Natural killer cell (primary cell): Measurements from ENCODE around the gene TMEM120A. TPM values are rescaled to one million over a fixed set of nuclear protein-coding genes. Genes with fewer than 3 reads are reported as not detected.

ENCODE experiments used
- ATAC-seq, 3 donors: fragments of 150-1000 bp in 2 of 3; fragments of 200-7000 bp in 1 of 3; cut with Tn5 transposase; 1 replicate in 1 of 3; 2 replicates in 2 of 3; pipeline ENCODE4 v1.10.0; 2021; ENCODE audit warnings: mild to moderate bottlenecking in 2 of 3, moderate library complexity in 2 of 3
- DNase-seq, 2 donors: peaks; one replicate each; pipeline versions ENCODE4 v3.0.0 to v3.0.0-alpha.2; 2013 to 2021; ENCODE audit warnings: mixed read lengths in 1 of 2
- H3K27ac ChIP-seq: one replicate; pipeline ENCODE4 v1.5.1; 2013; ENCODE audit warnings: mild to moderate bottlenecking, low read length
- H3K27me3 ChIP-seq: one replicate; pipeline ENCODE4 v1.6.1; 2013; ENCODE audit warnings: low read length; ENCODE audit not compliant: control insufficient read depth, insufficient read depth
- H3K36me3 ChIP-seq: one replicate; pipeline ENCODE4 v1.6.1; 2013; ENCODE audit warnings: low read length; ENCODE audit not compliant: control insufficient read depth, insufficient read depth
- H3K4me1 ChIP-seq: one replicate; pipeline ENCODE4 v1.6.1; 2013; ENCODE audit warnings: low read length; ENCODE audit not compliant: control insufficient read depth, insufficient read depth
- H3K4me3 ChIP-seq: one replicate; pipeline ENCODE4 v1.5.1; 2013; ENCODE audit warnings: low read length
- H3K9me3 ChIP-seq: one replicate; pipeline ENCODE4 v1.6.1; 2013; ENCODE audit warnings: low read length; ENCODE audit not compliant: control insufficient read depth, insufficient read depth
- H3K27ac Mint-ChIP-seq, 2 donors: one replicate each; pipeline ENCODE4 v1.8.0; 2022; ENCODE audit warnings: mild to moderate bottlenecking in 2 of 2, mixed read lengths in 2 of 2, moderate library complexity in 1 of 2
- H3K27me3 Mint-ChIP-seq, 2 donors: one replicate each; pipeline ENCODE4 v1.8.0; 2022; ENCODE audit warnings: low read depth in 2 of 2, mixed read lengths in 2 of 2
- H3K36me3 Mint-ChIP-seq: one replicate; pipeline ENCODE4 v1.8.0; 2022; ENCODE audit warnings: mixed read lengths
- H3K4me1 Mint-ChIP-seq, 2 donors: one replicate each; pipeline ENCODE4 v1.8.0; 2022; ENCODE audit warnings: mixed read lengths in 2 of 2
- H3K4me3 Mint-ChIP-seq: one replicate; pipeline ENCODE4 v1.8.0; 2022; ENCODE audit warnings: mild to moderate bottlenecking, moderate library complexity, mixed read lengths
- H3K9me3 Mint-ChIP-seq, 2 donors: one replicate each; pipeline ENCODE4 v1.8.0; 2022; ENCODE audit warnings: mixed read lengths in 2 of 2
- WGBS: methylation state at CpG from one replicate; pipeline ENCODE4 v1.1.7; 2013; ENCODE audit warnings: missing lambda C conversion rate; ENCODE audit not compliant: insufficient coverage; 5-methylcytosine and 5-hydroxymethylcytosine counted together
- intact Hi-C: fragments of 100-400 bp; cut with micrococcal nuclease; formaldehyde crosslinking; loops from one replicate; pipeline ENCODE4 v1.14.2; 2022
- total RNA-seq, 4 donors: library from RNA; stranded (reverse); fragments of 120-200 nt in 1 of 4; gene quantifications; one replicate each; pipeline versions ENCODE4 v1.2.3 to v1.2.4, GENCODE V29; 2013 to 2022
- TF ChIP-seq, protein P1 (sequence below): fragments of 200-600 bp; IDR thresholded peaks from one replicate; pipeline ENCODE4 v1.8.0; 2022; ENCODE audit warnings: antibody characterized with exemption

The TMEM120A gene
- total RNA-seq, 3 donors from 2014 or later (not counting 1 experiment from before 2014, with no cell fraction given) = 24.3 to 38.1 (median 34.6) TPM

DNA sequence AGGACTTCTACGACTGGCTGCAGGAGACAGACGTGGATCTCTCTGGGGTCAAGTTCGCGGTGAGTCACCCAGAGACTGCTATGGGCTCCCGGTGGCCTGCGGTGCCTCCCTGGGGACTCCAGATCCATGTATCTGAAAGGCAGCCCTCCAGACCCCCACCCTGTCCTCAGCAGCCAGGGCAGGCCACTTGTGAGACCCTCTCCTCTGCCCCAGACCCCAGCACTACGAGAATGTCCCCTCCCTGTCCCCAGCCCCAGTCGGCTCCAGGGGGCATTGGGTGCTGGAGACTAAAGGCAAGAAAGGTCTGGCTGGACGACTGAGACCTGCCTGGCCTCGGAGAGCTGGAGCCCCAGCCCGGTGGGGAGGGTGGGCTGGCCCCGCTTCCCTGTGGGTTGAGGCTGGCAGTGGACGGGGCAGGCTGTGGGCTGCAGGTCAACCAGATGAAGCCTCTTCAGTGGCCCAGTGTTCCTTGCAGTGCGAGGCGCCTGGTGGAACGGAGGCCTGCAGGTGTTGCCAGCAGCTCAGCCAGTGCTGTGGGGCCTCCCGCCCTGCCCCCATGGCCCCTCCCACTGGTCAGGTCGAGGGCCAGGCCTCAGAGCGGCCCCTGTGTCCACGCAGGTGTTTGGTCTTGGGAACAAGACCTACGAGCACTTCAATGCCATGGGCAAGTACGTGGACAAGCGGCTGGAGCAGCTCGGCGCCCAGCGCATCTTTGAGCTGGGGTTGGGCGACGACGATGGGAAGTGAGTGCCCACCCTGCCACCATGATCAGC lies 13.8 kb downstream of the TMEM120A start:
- no peaks in the 10 kb centered on the region for H3K27me3 ChIP-seq
- H3K36me3 Mint-ChIP-seq = no peaks in the 10 kb centered on the region
- H3K4me3 Mint-ChIP-seq = no peak overlapping the region
- peaks cover 38% of the 10 kb centered on the region for H3K36me3 ChIP-seq
- H3K27ac ChIP-seq = no peak overlapping the region
- H3K4me1 ChIP-seq = no peaks in the 10 kb centered on the region
- TF ChIP-seq, protein P1, sequence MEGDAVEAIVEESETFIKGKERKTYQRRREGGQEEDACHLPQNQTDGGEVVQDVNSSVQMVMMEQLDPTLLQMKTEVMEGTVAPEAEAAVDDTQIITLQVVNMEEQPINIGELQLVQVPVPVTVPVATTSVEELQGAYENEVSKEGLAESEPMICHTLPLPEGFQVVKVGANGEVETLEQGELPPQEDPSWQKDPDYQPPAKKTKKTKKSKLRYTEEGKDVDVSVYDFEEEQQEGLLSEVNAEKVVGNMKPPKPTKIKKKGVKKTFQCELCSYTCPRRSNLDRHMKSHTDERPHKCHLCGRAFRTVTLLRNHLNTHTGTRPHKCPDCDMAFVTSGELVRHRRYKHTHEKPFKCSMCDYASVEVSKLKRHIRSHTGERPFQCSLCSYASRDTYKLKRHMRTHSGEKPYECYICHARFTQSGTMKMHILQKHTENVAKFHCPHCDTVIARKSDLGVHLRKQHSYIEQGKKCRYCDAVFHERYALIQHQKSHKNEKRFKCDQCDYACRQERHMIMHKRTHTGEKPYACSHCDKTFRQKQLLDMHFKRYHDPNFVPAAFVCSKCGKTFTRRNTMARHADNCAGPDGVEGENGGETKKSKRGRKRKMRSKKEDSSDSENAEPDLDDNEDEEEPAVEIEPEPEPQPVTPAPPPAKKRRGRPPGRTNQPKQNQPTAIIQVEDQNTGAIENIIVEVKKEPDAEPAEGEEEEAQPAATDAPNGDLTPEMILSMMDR = no peak
- intact Hi-C loops = no loop called here
- DNase-seq = no peak
- H3K27me3 Mint-ChIP-seq = no peaks in the 10 kb centered on the region
- no peaks in the 10 kb centered on the region for H3K9me3 ChIP-seq
- no peaks in the 10 kb centered on the region for H3K9me3 Mint-ChIP-seq
- ATAC-seq = no peak
- H3K27ac Mint-ChIP-seq = no peak overlapping the region
- H3K4me1 Mint-ChIP-seq = no peaks in the 10 kb centered on the region
- H3K4me3 ChIP-seq = no peak overlapping the region
- 96% methylated on average over 28 of the region's 29 CpGs for WGBS

DNA sequence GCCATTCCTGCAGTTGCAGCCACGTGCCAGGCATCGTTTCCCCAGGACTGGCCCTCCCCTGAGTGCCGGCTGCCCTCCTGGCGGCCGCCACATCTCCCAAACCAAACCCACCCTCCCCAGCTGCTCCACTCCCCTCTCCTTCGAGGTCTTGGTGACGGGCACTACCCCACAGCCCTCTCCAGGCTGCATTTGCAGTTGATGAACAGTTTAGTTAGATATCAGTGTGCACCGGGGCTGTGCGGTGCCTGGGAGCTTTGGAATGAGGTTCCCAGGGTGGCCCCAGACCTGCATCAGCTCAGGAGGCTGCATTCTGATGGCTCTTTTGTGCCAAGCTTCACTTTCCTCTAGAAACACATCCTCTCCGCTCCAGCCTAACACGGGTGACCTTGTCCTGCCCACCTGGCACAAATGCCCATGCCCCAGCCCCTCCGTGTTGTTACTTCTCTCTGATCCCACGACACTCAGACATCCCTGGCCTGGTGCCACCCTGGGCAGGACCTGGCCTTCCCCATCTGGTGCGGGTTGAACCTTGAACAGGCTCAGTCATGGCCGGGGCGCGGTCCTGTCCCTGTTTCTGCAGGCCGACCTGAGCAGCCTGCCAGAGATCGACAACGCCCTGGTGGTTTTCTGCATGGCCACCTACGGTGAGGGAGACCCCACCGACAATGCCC lies 14.5 kb downstream of the TMEM120A start:
- Histone ChIP-seq H3K27me3 (no peaks in the 10 kb centered on the region), H3K4me1 (no peaks in the 10 kb centered on the region), H3K9me3 (no peaks in the 10 kb centered on the region), H3K4me3 (no peak overlapping the region), H3K27ac (no peak overlapping the region), H3K36me3 (peaks cover 32% of the 10 kb centered on the region)
- no peak for ATAC-seq
- no peaks in the 10 kb centered on the region for H3K9me3 Mint-ChIP-seq
- no peak overlapping the region for H3K4me3 Mint-ChIP-seq
- no peaks in the 10 kb centered on the region for H3K4me1 Mint-ChIP-seq
- H3K36me3 Mint-ChIP-seq = peaks cover 2% of the 10 kb centered on the region
- TF ChIP-seq, protein P1 = no peak
- no peak for DNase-seq
- 93% methylated on average over 22 of the region's 22 CpGs for WGBS
- intact Hi-C loops = no loop called here
- no peak overlapping the region for H3K27ac Mint-ChIP-seq
- no peaks in the 10 kb centered on the region for H3K27me3 Mint-ChIP-seq

DNA sequence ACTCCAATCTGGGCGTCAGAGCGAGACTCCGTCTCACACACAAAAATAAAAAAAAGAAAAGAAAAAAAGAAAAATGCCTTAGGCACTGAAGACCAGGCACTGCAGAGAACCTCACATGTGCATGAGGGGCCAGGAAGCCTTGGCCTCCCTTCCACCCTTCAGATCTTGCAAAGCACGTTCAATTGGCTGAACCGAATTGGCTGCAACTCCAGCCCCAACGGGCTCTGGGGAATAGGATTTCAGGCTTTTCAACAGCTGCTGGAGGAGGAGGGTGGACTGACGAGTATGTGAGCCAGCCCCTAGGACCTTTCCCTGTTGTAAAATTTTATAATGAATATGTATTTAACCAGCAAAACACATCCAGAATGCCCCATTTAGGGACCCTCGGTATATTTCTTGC lies 16.7 kb downstream of the TMEM120A start:
- Histone ChIP-seq H3K9me3 (no peaks in the 10 kb centered on the region), H3K4me1 (no peaks in the 10 kb centered on the region), H3K4me3 (no peak overlapping the region), H3K27ac (no peak overlapping the region), H3K36me3 (peaks cover 21% of the 10 kb centered on the region), H3K27me3 (no peaks in the 10 kb centered on the region)
- 95% methylated on average over 6 of the region's 8 CpGs for WGBS
- TF ChIP-seq, protein P1 = no peak
- intact Hi-C loops = no loop called here
- no peak overlapping the region for H3K27ac Mint-ChIP-seq
- peaks cover 6% of the 10 kb centered on the region for H3K36me3 Mint-ChIP-seq
- no peak overlapping the region for H3K4me3 Mint-ChIP-seq
- no peaks in the 10 kb centered on the region for H3K9me3 Mint-ChIP-seq
- H3K27me3 Mint-ChIP-seq = no peaks in the 10 kb centered on the region
- DNase-seq (no peak), ATAC-seq (no peak)
- H3K4me1 Mint-ChIP-seq = no peaks in the 10 kb centered on the region
